ENCODE data around the gene TSG101.

Gene TSG101

DNA sequence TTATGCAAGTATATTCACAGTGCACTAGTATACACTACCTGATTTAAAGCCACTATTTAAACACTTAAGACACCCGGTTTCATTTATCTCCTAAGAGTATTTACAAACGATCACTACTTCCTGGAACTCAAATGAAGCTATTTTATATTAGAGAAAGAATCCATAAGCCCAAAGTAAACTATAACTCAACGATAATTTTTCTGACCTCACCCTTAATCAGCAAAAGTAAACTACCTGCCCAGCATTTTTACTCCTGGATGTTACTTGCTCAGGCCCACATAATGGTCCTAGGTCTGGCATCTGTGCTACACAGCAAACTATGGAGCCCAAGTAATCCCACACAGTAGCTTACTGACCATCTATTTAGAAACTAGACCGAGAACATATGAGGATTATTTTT, 33.4 kb downstream of the TSG101 start:
- DNase-seq (ENCODE audit: low read depth in 2 of 2), result no peak

DNA sequence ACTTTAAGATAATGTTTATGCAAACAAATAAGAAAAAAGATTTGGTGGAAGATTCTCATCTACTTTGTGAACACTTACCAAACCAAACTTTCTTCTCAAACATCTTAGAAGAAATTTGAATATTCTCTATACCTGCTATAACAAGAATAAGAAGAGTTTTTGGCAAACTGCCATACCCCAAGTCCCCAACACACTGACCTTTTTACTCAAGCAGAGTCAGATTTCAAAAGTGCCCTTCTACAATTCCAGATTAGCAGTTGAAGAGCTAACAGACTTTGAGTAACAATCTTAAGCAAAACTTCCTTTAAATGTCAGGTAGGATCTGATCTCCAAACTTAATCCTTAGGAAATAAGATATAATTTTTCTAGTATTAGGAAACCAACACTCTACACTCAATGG, 33.9 kb downstream of the TSG101 start:
- DNase-seq (ENCODE audit: low read depth in 2 of 2), result no peak

DNA sequence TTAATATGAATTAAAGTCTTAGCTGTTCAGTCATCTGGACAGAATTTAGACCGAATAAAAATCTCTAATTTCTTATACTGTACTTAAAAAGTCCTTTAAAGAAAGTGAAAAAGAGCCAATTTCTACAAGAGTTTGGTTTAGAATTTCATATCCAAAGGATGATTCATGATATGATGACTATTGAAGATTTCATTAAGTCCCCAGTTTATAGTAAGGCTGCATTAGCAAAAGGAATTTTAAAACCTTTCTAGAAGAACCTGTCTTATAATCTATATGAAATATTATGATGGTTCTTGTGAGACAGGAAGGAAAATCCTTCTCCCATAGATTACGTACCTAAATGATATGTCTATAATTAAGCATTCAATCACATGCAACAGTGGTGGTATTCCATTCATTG, 34.8 kb downstream of the TSG101 start:
- DNase-seq (ENCODE audit: low read depth in 2 of 2), result no peak

DNA sequence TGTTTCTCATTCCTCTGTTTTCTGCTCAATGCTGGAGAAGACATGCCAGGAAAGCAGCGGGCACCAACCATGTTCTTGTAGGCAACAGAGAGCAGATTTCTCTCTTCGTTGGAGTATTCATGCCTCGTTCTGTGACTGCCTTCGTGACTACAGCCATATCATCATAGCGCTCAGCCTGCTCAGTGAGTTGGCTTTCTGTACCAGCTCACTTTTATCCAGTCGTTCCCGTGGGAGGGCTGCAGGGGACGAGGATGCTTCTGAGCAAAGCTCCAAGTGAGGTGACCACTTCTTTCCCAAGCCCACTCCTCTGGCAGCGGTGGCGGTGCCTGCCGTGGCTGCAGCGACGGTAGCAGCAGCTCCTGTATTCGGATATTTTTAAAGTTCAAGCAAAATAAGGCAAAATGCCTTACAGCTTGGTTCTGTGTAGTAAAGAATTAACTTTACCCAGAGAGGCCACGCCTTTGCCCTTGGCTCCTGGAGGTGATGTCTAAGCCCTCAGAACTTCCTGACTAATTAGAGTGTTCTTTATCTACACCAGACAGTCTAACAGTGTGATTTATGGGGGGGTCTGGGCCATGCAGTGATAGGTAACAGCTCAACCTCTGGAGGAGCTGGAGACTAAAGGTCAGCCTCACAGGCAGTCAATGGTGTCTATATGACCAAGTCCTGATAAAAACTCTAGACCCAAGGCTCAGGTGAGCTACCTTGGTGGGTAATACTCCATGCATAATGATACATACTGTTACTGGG, 35.8 kb downstream of the TSG101 start:
- DNase-seq (ENCODE audit: low read depth in 2 of 2), result no peak

DNA sequence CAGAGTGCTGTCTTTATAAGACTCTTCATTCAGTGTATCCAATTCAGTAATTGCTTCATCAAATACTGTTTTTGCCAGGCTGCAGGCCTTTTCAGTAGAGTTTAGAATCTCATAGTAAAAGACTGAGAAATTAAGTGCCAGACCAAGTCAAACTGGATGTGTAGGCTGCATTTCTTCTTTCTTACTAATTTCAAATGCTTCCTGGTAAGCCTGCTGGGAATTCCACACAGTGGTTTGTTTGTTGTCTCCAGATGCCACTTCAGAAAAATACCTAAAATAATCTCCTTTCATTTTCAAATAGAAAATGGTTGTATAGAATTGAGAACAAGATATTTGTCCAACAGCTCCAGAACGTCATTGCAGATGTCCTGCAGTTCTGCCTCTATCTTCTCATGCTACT, 36.4 kb downstream of the TSG101 start:
- DNase-seq (ENCODE audit: low read depth in 2 of 2), result no peak

DNA sequence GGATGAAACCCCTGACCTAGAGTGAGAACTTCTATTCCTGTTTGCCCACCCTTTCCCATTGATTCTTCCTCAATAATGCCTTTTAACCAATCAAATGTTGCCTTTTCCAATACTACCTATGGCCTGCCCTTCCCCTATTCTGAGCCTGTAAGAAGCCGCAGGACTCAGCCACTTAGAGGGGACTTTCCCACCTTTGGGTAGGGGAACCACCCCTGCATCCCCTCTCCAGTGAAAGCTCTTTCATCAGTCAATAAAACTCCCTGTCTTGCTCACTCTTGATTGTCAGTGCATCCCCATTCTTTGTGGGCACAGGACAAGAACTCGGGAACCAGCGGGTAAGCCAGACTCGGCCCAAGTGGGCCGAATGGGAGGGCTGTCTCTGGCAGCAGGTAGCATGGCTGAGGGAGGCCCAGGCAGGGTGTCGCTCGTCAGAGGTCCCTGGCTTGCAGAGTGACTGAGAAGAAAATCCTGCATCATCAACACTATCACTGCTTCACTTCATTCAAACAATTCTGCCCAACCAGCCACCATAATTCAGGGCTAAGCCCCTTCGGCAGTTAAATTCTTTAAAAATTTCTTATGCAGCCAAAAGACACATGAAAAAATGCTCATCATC, 40.7 kb downstream of the TSG101 start:
- no peak for DNase-seq (ENCODE audit: low read depth in 2 of 2)

DNA sequence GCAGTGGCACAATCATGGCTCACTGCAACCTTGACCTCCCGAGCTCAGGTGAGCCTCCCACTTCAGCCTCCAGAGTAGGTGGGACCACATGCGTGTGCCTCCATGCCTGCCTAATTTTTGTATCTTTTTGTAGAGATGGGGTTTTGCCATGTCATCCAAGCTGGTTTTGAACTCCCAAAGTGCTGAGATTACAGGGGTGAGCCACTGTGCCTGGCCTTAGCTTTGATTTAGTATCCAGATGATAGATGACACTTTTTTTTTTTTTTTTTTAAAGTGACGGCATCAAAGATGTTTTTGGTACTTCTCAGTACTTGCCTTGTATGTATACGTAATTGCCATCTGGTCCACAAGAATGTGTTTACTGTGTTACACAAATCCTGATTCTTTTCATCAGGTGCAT, 47.7 kb downstream of the TSG101 start:
- DNase-seq (ENCODE audit: low read depth in 2 of 2), result no peak

DNA sequence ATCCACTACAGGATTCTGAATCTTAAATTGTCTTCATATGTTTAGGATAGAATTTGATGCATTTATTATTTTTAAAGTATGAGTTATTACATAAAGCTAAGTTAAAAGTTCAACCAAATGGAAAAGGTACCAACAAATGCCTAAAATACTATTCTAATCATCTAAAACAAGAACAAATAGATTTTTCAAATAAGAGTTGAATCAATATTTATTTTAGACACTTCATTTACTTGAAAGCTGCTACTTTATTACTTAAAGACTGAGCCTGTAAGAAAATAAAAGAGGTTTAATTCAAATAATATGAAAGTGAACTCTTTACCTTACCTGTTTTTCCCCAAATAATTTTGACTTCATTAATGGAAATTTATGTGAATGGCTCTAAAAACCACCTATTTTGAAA, 54.2 kb downstream of the TSG101 start:
- DNase-seq (ENCODE audit: low read depth in 2 of 2), result no peak

DNA sequence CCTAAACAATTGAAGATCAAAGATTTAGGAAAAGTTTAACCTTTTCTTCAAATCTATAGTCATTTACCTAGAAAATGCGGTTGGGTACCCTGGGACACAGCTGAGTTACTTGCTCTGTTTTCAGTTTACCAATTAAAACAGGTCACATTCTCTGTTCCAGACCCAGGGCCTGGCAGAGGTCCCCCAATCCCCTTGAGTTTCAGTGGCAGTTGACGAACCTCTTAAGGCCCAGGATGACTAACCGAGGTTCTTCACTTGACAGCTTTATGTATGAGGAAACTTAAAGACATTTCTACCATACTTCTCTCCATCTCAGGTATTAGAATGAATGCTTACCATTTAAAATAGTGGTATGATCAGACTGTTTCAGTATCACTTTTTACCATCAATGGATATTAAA, 54.7 kb downstream of the TSG101 start:
- DNase-seq (ENCODE audit: low read depth in 2 of 2), result peak in 1 of 2 donors; percentile 14

DNA sequence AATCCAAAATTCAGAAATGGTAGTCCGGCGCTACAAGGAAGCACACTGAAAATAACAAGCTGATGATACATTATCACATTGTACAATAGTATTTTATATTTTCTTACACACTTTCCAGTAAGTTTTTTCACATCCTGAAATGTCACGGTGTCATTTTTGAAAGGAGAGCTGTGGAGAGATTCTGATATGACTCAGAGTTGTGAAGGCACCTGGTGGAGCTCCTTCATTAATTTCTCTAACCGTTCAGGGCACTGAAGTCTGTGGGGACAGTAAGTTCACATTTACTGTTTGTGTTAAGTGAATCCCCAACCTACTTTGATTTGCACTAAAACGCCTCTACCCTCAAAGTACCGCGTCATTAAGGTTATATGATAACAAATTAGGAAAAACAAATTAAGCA, 57.8 kb downstream of the TSG101 start:
- no peak for DNase-seq (ENCODE audit: low read depth in 2 of 2)

DNA sequence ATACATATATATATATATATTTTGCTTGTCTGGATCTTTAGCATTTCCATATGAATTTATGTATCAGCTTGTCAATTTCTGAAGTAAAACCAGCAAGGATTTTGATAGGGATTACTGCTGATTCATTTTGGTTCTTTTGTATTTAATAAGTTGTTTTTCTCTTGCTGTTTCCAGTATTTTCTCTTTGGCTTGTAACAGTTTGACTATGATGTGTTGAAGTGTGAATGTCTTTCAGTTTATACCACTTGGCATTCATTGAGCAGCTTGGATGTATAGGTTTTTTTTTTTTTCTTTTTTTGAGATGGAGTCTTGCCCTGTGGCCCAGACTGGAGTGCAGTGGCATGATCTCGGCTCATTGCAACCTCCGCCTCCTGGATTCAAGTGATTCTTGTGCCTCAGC, 58.7 kb downstream of the TSG101 start:
- no peak for DNase-seq (ENCODE audit: low read depth in 2 of 2)

DNA sequence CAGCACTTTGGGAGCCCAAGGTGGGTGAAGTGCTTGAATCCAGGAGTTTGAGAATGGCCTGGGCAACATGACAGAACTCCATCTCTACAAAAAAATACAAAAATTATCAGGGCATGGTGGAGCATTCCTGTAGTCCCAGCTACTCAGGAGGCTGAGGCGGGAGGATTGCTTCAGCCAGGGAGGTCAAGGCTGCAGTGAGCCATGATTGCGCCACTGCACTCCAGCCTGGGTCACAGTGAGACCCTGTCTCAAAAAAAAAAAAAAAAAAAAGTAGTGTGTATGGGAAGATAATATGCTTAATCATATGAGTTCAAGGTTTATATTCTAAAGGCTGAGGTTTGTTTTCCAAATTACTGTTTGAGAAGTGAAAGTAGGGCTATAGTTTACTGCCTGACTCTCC, 60.3 kb downstream of the TSG101 start:
- DNase-seq (ENCODE audit: low read depth in 2 of 2), result no peak

DNA sequence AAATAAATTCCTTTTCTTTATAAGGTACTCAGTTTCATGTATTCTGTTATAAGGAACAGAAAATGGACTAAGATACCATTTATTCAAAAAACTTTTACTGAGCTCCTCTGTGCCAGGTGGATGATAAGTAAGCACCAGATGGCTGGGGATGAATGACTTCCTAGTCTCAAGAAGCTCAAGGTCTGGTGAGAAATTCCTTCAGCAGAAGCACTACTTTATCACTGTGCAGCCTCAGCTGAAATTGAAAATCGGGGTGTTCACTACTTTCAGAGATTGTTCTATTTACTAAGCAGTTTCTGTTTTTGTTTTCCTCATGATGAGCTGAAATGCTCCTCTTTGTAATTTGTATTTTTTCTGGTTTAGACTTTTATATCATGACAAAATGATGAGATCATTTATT, 63.3 kb downstream of the TSG101 start:
- no peak for DNase-seq (ENCODE audit: low read depth in 2 of 2)

DNA sequence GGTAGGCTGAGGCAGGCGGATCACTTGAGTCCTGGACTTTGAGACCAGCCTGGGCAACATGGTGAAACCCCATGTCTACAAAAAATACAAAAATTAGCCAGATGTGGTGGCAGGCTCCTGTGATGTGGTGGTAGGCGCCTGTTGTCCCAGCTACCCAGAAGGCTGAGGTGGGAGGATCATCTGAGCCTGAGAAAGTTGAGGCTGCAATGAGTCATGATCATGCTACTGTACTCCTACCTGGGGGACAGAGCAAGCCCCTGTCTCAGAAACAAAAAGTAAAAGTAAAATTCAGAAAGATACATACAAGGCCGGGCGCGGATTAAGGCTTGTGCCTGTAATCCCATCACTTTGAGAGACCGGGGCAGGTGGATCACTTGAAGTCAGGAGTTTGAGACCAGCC, 64.8 kb downstream of the TSG101 start:
- DNase-seq (ENCODE audit: low read depth in 2 of 2), result no peak

DNA sequence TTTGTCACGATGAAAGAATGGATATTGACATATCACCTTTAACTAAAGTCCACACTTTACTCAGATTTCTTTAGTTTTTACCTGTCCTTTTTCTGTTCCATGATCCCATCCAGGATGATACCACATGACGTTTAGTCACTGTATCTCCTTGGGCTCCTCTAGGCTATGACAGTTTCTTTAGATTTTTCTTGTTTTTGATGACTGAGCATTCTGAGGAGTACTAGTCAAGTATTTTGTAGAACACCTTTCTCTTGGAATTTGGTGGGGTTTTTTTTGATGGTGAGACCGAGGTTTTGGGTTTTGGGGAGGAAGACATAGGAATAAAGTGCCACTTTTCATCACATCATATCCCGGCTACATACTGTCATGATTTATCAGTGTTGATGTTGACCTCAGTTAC, 67.1 kb downstream of the TSG101 start:
- DNase-seq (ENCODE audit: low read depth in 2 of 2), result no peak

DNA sequence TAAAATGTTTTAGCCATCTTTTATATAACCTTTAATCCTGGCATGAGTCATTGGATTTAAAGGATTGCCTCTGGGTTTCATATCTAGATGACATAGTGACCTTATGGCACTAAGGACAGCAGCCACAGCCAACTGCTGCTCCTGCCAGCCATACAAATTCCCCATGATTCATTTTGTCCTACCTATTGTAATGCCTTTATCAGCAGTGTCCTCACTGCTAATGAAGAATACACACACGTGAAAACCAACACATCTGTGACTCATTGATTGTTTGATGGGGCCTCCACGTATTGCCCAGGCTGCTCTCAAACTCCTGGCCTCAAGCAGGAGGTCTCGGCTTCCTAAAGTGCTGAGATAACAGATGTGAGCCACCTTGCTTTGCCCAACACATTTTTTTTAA, 69.3 kb downstream of the TSG101 start:
- DNase-seq (ENCODE audit: low read depth in 2 of 2), result no peak

DNA sequence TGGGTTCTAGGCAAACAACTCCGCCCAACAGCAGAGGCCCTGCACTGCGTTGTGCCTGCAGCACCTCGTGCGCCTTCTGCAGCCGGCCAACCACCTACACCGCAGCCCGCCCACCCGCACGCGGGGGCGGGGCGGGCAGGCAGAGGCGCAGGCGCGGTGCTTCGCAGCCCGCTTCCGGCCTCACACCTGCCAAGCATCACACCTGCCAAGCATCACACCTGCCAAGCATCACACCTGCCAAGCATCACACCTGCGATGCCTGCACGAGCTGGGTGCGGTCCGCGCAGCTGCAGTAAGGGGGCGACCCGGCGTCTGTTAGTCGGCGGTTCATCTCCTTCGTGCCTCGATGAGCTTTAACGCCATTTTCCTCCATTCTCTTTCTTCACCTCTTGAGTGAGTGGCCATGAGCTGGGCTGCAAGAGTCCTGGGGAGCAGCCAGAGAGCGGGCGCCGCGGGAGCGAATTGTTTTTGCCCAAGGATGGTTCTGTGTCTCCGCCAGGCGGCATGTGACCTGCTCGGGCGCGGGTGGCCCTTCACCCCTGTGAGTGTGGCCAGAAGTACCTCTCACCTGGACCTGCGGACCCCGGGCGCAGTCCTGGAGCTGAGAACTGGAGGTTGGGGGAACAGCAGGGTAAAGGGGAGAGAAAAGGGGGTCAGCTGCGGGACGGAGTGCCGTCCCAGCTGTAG, 70.9 kb downstream of the TSG101 start, which contains the start of gene LDHAL6A:
Gene LDHAL6A (plus strand): TSS at position 171 of the 687 bp plus-strand sequence. CDS start 825 bp downstream, outside the sequence.
- DNase-seq (ENCODE audit: low read depth in 2 of 2), result no peak

DNA sequence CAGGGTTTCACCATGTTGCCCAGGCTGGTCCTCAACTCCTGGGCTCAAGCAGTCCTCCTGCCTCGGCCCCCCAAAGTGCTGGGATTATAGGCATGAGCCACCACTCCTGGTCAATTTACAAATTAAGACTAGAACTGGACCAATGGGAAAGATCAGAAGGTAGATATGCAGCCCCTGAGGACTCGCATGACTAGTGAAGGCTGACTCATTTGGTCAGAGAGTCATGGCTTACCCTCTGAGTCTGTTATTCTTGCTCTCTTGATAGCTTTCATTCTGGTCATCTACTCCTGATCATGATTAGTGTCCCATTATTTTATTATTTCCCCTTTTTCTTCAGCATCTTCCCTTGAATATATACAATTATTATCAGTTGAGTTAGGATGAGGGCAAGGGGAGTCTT, 73.8 kb downstream of the TSG101 start:
- DNase-seq (ENCODE audit: low read depth in 2 of 2), result no peak

DNA sequence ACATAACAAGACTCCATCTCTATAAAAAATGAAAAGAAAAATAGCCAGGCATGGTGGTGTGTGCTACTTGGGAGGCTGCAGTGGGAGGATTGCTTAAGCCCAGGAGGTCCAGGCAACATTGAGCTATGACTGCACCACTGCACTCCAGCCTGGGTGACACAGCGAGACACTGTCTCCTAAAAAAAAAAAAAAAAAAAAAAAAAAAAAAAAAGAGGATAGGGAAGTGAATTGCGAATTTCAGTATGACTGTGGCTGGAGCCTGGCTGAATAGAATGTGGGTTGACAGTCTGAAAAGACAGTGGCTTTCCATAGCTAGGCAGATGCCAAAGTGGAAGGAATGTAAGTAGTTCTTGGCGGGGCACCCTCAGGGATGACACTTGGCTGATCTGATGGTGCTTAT, 77.5 kb downstream of the TSG101 start:
- DNase-seq (ENCODE audit: low read depth in 2 of 2), result no peak

DNA sequence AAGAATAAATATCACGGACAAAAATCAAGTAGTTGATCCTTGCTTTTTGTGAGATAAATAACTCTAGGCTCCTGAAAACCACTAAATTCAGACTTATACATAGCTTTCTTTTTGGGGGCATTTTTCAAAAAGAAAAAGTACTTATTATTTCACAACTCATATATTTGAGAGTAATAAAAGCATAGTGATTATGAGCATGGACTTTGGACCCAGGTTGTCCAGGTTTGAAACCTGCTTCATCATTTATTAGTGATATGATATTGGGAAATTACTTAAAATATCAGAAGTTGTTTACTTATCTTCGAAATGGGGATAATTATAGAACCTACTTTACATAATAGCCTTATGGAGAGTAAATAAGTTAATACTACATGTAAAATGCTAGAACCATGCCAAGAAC, 88.1 kb downstream of the TSG101 start:
- no peak for DNase-seq (ENCODE audit: low read depth in 2 of 2)
